GM18502 (cell line): ENCODE results near the gene SPOCK1.

Experiments used
- ATAC-seq: cut with Tn5 transposase; IDR thresholded peaks from one replicate; pipeline ENCODE4 v1.9.1; 2021; ENCODE audit warnings: mild to moderate bottlenecking; ENCODE audit not compliant: unreplicated experiment, poor library complexity

SPOCK1 gene

DNA sequence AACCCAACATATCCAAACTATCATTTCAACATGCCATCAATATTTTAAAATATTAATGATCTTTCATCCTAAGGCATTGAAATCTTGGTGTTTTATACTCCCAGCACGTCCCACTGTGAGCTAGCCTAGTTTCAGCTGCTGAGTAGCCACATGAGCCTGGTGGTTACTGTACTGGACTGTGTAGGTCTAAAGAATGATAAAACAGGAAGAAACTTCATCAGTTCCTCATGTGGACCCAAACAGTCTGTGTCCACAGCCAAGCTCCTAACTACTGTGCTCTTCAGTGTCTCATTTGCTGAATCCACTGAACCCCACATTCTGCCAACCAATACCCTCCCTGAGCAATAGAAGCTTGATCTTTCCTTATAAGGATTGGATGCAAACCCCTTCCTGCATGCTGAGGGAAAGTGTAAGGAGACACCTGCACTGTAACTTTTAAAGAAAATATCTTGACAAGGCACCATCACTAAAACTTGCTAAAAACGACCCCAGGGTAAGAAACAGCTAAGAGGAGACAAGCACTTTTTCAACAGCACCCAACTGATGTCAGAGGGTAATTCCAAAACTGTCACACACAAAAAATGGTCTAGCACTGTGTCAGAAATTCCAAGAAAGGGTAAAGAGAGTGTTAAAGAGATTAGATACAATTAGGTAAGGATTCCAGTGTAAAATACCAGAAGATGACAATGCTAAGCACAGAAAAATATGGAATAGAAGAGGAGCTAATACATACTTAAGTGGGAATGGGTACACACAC lies 126.9 kb downstream of the SPOCK1 start:
- ATAC-seq = no peak

DNA sequence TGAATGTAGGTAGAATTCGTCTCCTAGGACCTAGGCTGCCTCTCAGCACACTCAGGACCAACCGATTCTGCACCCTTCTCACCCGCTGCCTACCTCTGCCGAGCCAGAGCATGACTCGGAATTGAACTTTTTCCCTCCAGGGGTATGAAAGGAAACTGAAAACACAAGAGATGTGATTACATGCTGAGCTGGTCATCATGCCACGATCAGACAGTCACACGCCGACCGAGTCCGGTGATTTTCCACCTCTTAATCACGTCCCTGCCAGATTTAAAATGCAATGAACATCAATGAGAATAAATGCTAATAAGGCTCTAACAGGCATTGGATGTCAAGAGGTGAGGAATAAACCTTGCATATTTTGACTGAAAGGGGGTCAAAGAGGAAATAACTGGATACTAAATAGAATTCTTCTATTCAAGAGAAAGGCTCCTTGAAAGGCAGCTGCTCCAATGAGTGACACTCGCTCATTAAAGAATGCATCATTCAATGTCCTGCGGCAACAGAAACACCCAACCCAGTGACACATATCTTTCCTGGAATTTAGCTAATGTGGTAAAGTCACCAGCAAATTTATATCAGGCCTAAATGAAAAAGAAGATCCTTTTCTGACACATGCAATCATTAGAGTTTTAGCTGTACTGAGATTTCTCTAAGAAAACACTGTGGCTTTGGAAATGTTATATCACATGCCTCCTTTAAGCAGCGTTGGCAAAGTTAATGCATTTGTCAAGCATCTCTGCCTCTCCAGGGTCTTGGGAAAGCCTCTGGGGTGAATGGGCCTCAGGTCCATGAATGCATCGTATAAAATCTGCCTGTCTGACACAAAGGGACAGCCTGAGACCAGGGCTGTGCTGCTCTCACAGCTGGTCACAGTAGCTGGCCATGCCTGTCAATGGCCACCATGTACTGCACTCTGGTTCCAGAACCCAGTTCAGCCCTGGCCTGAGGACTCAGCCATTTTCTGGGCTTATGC lies 128.7 kb downstream of the SPOCK1 start:
- ATAC-seq = no peak

DNA sequence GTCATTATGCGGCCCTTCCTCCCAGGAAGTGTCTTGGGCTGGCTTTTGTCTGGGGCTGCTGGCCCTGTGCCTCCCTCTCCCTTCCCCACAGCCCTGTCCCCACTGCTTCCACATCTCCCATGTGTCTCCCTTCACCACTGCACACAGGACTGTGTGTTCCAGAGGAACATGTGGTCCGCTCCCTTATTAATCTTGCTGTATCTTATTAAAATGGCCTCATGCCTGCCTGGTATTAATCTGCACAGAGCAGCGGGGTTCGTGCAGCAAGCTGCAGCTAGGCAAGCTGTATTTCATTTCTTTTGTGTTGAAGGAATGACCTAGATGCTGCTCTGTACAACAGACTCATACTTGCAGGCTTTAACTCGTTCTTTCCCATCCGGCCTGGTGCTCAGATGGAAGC lies 130.5 kb downstream of the SPOCK1 start:
- no peak for ATAC-seq

DNA sequence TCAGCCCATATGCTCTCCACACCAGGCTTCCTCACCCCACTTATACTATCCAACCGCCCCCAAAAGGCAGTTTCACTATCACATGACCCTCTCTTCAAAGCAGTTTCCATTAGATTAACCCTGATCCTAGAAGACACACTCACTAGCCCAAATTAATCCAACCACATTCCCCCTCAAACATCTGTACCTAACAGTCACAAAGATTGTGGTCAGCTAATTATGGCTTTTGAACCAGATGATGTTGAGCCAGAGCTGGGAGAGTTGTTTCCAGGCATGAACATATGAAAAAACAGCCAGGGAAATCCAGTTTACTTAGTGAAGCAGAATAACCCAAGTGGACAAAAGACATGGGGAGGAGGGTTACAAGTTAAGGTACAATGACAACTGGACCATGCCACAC lies 131.2 kb downstream of the SPOCK1 start:
- ATAC-seq = no peak

DNA sequence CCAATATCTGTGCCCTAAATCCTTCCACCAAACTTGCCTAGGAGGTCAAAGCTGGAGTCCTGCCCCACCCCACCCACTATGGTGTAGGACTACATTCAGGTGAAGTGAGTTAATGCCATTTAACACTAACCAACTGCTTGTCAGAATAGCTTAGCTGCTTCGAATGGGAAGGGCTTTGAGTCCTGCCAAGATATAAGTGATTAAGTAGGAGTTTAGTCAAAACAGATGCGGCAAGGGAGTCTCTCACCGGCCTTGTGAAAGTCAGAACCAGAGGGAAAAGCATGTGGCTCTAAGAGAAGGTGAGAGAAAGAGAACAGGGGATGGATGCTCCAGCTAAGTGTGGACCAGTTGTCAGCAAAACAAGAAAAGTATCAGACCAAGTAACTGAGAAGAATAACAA lies 132.6 kb downstream of the SPOCK1 start:
- no peak for ATAC-seq

DNA sequence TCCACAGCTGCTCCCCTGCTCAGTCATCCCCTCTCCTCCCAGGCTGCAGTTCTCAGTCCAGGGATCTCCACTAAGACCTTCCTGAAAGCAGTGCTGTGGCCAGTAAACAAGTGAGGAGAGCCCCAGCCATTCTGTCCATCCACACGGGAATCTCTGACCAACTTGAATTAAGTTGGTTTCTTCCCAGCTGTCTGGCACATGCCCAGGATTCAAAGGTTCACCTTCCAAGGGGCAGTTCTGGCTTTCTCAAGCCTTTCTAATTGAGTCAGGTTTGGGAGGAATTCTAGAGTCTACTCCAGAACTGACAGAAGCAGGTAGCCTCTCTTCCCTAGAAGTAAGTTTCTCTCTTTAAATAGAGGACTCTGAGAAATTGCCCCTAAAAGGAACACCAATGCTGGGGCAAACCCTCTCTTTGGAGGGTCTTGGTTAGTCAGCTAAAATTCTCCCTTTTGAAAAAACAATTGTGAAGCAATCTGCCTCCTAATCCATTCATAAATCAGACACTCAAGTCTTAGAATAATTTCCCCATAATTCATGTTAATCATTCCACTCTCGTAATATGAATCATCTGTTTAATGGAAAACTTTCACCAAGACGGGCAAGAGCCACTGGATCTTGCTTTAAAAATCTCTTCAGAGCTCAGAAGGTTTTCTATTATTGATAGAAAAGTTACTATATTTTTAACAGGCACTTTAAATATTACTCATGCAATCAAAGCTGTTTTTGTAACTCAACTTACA lies 133.8 kb downstream of the SPOCK1 start:
- ATAC-seq = no peak

DNA sequence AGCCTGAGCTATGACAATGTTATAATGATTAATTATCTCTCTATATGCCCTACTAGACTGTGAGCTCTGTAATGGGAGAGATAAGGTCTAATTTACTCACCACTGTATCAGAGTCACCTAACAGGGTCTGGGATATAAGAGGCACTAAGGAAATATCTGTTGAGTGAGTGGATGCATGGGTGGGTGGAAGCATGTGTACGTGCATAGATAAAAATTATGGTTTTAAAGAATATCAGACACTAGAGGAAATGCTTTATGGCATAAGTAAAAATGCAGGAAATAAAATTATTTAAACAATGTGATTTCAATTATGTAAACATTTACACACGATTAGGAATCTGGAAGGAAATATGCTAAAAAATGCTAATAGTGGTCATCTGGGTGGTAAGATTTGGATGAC lies 137.8 kb downstream of the SPOCK1 start:
- no peak for ATAC-seq

DNA sequence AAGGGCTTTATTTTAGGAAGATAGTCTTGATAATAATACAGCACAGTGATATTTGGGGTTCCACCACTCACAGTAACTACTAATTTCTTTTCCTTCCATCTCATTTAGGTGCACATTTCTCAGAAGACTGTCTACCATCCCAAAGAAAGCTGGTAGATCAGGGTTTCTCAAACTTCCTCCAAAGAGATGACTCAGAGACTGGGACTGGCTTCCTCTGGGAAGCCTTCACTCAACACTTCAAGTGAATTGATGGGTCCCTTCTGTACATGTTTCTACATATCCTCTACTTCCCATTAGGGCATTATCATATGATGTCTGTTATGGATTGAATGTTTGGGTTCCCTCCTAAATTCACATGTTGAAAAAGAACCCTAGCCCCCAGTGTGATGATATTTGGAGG lies 138.5 kb downstream of the SPOCK1 start:
- no peak for ATAC-seq

DNA sequence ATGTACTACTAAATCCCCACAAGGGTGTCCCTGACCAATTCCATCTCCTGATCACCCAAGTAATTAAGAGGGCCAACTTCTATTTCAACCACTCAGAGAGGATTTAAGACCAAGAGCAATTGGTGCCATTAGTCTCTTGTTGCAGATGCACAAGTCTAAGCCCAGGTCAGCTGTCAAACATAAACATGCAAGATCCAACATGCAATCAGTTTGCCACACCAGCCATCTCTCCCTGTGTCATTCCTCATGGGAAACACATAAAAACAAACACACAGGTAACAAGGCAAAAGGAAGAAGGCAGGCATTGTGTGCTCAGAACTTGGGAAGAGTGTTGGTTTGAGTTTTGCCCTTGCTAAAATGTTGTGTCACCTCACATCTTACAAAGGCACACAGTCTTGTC lies 139.2 kb downstream of the SPOCK1 start:
- ATAC-seq = no peak

DNA sequence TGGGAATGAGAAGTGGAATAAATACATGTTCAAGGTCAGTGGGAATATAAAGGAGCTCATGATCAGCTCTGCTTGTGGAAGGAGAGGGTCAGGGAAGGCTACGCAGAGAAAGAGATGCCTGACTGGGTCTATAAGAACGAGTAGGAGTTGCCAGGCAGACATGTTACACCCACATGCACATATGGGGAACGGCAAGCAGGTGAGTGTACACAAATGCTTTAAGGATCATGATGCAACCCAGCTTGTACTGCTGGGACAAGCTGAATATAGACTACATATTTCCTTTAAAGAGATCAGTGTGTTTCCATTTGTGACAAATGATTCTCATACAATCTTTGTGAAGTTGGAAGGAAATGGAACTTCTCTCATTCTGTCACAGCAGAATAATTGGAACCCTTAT lies 141.7 kb downstream of the SPOCK1 start:
- ATAC-seq = no peak

DNA sequence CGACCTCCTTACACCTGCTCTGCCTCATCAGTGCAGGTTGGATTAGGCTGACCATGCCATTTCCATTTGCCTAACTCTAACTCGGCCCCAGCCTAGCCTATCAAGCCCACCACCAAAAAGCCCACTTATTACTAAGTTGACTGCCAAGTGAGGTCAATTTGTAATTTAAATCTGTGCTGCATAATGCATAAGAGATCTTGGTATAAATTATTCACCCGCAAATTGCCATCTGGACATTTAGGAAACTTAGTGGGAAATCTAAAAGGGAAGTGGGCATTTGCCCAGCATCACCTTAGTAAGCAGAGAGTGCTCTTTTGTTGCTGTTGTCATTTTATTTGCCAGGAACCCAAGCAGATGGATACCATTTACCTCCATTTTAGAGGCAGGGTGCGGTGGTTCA lies 143.0 kb downstream of the SPOCK1 start:
- no peak for ATAC-seq

DNA sequence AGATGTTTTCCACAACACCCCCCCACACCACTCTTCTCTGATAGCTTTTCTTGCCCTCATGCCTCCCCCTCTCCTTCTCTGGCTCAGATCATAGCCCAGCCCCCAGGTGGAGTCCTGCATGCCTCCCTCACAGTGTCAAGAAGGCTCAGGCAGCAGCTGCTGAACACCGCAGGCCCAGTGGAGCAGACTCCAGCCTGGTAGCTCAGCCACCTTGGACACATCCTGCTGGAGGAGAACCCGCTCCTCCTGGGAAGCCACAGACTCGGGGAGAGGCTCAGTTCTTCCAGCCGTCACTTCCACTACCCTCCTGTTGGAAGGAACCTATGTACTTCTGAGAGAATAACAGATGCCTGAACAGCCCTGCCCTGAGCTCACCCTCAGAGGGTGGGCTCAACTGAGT lies 143.4 kb downstream of the SPOCK1 start:
- no peak for ATAC-seq

DNA sequence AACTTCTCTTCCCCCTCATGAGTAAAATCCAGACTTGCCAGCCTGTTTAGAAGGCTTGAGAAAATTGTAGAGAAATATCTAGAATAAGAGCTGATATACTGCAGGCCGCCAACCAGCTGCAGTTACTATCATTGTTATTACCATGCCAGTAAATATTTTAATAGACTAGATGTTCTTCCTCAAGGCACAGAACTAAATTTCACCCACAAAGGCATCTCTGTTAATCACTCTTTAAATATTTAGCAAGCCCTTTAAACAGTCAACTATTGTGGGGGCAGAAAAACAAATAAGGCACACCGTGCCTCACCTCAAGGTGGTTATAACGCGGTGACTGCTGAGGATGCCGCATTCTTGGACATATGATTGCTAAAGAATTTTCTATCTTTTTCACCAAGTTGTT lies 147.0 kb downstream of the SPOCK1 start:
- no peak for ATAC-seq

DNA sequence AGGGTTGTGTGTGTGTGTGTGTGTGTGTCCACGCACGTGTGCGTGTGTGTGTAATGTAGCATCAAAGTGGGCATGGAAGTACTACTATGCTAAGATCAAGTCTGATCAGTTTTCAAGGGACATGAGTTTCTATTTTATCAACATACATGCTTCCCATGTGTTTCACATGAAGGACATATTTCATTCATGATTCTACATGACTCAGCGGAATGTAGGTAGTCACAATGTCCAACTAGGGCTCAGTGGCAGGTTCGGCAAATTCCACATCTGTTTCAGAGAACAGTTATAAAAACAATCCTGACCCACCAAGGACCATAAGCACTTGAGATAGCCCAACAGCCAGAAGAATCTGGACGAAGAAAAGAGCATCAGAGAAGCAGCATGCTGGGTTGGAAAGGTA lies 148.3 kb downstream of the SPOCK1 start:
- no peak for ATAC-seq

DNA sequence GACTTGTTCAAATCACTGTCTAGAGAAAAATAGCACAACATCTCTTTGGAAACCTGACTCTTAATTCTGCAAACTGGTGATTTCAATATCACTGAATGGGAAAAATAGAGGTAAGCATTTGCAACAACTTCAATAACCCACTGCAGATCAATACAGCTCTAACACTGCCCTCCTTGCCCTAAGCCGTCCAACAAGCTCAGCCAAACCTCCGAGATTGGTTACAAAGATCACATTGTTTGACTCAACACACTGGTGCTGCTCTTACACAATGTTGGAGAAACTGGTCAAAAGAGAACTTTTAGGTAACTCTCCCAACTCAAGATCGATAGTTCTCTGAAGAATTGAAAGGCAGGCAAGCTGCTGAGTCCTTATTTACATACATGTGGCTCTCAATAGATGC lies 150.4 kb downstream of the SPOCK1 start:
- ATAC-seq = no peak

DNA sequence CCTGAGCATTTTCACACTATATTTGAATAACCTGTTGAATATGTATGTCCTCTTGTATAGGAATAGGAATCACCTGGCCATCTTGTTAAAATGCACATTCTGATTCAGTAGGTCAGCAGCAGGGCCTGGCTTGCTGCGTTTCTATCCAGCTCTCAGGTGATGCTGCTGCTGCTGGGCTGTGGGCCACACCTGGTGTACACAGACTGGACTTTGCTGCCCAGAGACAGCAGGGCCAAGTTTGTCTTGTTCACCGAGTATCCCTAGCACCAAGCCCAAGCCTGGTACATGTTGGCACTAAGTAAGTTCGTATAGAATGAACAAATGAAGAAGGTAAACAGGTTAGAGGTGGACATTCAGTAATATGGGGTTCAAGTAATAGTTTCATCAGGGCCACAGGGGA lies 151.3 kb downstream of the SPOCK1 start:
- ATAC-seq = no peak

DNA sequence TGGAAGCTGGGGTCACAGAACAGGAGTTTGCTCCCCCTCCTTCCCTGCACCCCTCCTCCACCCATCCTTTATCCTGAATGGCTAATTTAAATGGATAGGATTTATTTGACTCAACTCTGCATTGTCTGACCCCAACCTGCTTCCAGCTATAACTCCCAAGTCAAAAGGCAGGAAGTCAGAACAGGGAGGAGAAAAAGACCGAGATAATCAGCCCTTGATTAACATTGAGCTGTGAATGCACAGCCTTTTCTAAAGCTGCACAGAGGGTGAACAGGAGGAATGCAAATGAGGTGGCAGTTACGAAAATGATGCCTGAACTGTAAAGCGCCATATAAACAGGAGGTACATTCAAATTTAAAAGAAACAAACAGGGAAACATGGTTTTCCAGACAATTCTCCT lies 152.8 kb downstream of the SPOCK1 start:
- ATAC-seq = no peak

DNA sequence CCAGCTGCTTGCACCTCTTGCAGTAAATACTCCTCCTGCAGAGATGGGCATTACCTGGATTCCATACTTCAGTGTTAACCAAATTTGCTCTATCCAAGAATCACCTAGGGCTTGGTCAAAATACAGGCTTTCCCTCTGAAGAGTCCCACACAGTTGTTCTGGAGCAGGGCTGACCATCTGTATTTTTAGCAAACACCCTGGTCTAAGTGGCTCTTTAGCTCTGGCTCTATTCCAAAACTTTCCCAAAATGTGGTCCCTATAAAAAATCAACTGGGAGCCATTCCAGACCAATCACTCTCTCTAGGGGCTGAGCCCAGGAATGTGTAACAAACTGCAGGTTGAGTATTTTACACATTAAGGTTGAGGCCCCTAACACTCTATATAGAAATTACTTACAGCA lies 153.7 kb downstream of the SPOCK1 start:
- ATAC-seq = no peak

DNA sequence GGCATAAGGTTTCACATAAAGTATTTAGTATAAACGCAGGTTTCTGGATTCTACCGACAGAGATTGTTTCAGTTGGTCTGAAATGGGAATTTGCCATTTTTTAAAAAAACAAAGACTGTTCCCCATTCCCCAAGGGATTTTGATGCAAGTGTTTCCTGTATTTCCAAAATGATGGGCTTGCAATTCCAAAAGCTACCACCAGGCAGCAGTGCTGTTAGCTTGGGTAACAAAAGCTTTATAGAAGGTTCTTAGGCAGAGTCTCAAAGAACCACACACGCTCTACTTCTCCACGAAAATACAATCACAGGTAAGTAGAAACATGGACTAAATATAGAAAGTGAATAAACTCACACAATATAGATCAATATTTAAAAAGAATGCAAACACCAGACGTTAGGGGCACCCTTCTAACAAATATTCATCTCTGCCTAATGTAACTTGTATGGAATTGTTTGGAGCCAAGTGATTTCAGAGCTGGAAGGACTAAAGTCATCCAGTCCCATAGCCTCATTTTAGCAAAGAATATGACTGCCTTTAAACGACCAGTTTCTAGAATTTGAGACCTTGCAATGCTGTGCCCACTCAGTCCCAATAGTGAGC lies 154.3 kb downstream of the SPOCK1 start:
- ATAC-seq = no peak

DNA sequence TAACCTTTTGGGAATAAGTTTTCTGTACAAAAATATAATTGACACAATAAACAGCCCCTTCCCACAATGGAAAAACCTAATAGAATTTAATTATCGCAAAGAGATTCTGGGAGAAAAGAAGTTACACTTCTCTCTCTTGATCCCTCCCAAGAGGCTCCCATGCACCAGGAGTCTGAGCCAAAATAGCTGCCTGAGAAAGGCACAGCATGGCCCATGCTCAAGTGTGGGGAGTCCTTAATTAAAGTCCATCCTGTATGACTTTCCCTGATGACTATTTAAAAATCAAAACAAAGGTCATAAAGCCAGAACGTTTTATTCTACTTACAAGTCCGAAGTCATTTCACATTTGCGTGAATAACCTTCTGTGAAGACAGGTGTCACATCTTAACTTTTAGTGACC lies 155.1 kb downstream of the SPOCK1 start:
- ATAC-seq = no peak

DNA sequence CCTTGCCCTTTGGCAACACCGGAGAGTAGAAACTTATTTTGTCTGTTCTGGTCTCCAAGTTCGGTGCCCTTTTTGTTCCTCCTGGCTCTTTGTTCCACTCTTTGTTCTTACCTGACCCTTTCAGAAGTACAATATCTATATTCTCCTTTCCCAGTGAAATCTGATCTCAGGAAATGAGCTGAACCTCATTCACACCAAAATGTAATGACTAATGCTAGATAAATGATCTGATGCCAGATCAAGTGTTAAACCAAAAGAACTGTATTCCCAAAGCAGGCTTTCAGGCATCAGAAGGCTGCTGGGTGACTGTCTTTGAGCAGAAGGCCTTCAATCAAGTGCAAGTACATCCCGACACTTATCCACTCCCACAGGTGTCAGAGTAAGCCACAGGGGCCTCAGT lies 156.4 kb downstream of the SPOCK1 start:
- ATAC-seq = no peak
